Measurements from ENCODE around the gene FANCC.

Gene FANCC, protein sequence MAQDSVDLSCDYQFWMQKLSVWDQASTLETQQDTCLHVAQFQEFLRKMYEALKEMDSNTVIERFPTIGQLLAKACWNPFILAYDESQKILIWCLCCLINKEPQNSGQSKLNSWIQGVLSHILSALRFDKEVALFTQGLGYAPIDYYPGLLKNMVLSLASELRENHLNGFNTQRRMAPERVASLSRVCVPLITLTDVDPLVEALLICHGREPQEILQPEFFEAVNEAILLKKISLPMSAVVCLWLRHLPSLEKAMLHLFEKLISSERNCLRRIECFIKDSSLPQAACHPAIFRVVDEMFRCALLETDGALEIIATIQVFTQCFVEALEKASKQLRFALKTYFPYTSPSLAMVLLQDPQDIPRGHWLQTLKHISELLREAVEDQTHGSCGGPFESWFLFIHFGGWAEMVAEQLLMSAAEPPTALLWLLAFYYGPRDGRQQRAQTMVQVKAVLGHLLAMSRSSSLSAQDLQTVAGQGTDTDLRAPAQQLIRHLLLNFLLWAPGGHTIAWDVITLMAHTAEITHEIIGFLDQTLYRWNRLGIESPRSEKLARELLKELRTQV

DNA sequence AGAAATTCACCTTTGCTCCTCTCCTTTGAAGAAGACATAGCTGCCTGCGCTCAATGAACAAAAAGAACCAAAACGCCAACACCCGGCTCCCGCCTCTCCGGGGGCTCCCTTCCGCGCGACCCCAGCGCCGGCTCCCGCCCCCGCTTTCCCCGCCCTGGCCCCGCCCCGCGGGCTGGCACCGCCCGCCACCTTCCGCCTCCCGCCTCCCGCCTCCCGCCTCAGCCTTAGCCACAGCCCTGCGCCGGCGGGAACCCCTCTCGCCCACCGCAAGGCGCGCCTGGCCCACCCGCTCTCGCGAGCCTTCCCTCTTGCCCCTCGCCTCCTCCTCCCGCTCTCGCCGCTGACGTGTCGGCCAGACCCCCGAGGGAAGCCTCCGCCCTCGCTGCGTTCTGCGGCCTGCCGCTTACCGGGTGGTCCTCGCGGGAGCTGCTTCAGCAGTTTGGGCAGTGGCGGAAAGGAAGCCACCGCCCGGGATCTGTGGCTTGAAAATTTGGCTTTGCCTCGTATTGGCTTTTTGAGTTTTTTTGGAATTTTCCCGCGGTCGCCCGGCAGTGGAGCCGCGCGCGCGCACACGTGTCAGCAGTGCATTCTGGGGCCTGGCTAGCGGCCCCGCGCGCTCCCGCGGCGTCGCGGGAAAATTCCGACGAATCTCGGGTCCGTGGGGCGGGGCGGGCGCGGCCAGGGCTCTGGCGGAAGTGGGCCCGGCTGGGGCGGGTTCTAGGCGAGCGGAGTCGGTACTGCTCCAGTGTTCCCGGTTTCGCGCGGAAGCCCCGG, at the start of gene FANCC:
Gene FANCC (minus strand): TSS at position 591 of the 774 bp plus-strand sequence. CDS start 68,418 bp downstream, outside the sequence.
- peak within 1 kb of the TSS; percentile 98 for H3K4me3 ChIP-seq (ENCODE audit: low read length)
- TF ChIP-seq, protein P1, sequence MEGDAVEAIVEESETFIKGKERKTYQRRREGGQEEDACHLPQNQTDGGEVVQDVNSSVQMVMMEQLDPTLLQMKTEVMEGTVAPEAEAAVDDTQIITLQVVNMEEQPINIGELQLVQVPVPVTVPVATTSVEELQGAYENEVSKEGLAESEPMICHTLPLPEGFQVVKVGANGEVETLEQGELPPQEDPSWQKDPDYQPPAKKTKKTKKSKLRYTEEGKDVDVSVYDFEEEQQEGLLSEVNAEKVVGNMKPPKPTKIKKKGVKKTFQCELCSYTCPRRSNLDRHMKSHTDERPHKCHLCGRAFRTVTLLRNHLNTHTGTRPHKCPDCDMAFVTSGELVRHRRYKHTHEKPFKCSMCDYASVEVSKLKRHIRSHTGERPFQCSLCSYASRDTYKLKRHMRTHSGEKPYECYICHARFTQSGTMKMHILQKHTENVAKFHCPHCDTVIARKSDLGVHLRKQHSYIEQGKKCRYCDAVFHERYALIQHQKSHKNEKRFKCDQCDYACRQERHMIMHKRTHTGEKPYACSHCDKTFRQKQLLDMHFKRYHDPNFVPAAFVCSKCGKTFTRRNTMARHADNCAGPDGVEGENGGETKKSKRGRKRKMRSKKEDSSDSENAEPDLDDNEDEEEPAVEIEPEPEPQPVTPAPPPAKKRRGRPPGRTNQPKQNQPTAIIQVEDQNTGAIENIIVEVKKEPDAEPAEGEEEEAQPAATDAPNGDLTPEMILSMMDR (conservative IDR thresholded peaks at IDR 0.05; ENCODE audit: low read length), result no peak
- DNase-seq (ENCODE audit: low read depth), result peak; percentile 85

DNA sequence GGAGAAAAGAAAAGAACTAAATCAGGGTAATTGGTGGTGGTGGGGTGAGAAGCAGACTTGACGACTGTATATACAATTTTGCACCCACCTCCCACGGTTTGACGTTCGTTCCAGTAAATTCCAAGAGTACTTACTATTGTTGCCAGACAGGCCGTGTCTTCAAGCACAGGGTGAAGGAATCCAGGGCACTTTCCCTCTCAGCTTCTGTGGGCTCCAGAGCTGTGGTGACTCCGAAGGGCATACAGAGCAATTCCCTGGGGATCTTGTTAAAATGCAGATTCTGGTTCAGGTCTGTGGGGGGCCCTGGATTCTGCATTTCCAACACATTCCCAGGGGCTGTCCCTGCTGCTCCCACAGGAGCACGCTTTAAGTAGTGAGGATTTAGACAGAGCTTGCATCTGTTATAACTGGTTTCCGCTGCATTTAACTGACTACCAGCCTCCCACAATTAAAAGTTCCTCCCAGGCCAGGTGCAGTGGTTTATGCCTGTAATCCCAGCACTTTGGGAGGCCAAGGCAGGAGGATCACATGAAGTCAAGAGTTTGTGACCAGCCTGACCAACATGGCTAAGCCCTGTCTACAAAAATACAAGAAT, 49.3 kb upstream of the FANCC start:
- no peak for DNase-seq (ENCODE audit: low read depth)
- TF ChIP-seq, protein P1 (conservative IDR thresholded peaks at IDR 0.05; ENCODE audit: low read length), result no peak
- H3K4me3 ChIP-seq (ENCODE audit: low read length), result no peak overlapping the region

DNA sequence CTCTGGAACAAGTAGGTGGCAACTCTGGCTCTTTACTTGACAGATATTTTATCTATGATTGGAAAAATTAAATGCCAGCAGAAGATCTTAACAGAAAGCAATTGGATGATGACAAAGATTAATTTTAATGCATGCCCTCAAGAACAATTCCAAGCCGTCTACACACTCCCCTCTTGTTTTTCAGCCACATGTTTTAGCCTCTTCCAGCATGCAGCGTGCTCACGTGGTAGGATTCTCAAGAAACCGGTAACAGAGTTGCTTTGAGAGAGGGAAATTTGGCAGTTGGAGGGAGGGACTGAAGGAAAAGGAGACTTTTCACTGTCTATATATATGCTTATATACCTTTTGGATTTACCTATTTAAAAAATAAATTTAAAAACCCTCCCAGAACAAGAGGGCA, 48.3 kb upstream of the FANCC start:
- DNase-seq (ENCODE audit: low read depth), result no peak
- TF ChIP-seq, protein P1 (conservative IDR thresholded peaks at IDR 0.05; ENCODE audit: low read length), result no peak
- H3K4me3 ChIP-seq (ENCODE audit: low read length), result no peak overlapping the region

DNA sequence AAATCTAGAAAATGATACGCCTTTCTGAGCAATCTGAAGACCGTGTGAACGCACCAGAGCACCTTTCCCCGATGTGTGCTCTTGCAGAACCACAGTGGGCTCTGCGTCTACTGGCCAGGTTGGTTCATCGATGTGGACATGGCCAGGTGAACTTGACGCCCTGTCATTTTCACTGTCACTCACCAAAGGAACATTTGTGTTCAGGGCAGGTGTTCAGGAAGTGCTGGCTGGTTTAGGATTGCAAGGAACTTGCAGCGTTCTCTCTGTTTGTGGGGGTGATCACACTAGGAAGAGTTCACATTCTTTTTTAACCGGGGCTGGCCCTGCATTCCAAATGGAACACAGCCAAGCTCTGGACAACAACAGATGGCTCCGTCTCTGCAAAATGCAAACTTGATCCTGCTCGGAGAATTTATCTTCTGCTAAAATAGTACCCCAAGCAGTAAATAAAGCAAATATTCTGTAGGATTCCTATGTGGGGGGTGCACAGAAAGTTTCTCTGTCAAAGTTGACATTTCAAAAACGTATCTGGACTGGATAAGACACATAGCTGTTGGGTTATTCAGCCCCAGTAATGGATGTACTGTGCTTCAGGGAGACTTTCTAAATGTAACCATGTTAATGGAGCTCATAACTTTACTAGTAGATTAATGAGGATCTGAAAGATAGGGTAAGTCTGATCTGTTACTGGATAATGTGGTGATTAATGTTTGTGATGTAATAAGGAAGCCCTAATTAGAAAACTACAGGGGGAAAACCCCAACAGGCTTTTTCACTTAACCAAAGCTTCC, 45.7 kb upstream of the FANCC start:
- TF ChIP-seq, protein P1 (conservative IDR thresholded peaks at IDR 0.05; ENCODE audit: low read length), result no peak

DNA sequence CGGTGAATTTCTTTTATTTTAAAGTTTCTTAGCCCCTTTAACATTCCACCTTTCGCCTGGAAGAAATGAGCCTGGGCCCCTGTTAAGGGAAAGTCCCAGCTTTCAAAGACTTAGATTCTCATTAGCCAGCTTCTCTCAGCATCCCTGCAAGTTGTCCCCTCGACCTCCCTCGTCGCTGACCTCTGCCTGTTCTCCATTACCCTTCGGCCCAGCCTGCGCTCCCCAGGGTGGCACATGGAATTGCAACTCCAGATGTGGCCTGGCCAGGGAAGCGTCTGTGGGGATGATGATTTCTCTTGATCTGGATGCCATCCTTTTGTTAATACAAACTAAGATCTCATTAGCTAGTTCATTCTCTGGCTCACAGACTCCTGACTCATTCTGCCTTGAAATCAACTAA, 43.4 kb upstream of the FANCC start:
- TF ChIP-seq, protein P1 (conservative IDR thresholded peaks at IDR 0.05; ENCODE audit: low read length), result no peak
- no peak overlapping the region for H3K4me3 ChIP-seq (ENCODE audit: low read length)
- no peak for DNase-seq (ENCODE audit: low read depth)

More for the DNA sequence above, 45.7 kb upstream of the FANCC start:
- no peak overlapping the region for H3K4me3 ChIP-seq (ENCODE audit: low read length)
- DNase-seq (ENCODE audit: low read depth), result peak; percentile 48

DNA sequence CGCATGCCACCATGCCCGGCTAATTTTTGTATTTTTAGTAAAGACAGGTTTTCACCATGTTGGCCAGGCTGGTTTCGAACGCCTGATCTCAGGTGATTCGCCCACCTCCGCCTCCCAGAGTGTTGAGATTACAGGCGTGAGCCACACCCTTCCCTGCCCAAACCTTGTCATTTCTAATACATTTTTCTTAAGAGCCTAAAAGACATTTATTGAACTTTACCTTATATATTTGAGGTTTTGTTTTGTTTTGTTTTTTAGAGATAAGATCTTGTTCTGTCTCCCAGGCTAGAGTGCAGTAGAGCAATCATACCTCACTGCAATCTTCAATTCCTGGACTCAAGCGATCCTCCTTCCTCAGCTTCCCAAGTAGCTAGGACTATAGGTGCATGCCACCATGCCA, 39.8 kb upstream of the FANCC start:
- DNase-seq (ENCODE audit: low read depth), result no peak
- no peak overlapping the region for H3K4me3 ChIP-seq (ENCODE audit: low read length)
- TF ChIP-seq, protein P1 (conservative IDR thresholded peaks at IDR 0.05; ENCODE audit: low read length), result no peak

All from AG10803 (cell line).